Loucy (cell line): ENCODE results near the gene NID2.

Experiments
- H2AFZ ChIP-seq: fragments of 200-600 bp; sonication (generic); 2 replicates; pipeline ENCODE4 v1.6.0; 2016; ENCODE audit warnings: antibody characterized with exemption, mild to moderate bottlenecking, low read length, moderate library complexity
- H3F3A ChIP-seq: fragments of 200-600 bp; 2 replicates; pipeline ENCODE4 v1.6.0; 2016; ENCODE audit warnings: antibody characterized with exemption, low read depth, mild to moderate bottlenecking
- H3K27me3 ChIP-seq: fragments of 200-600 bp; sonication (generic); 2 replicates; pipeline ENCODE4 v1.6.1; 2014; ENCODE audit warnings: low read length, mild to moderate bottlenecking; ENCODE audit not compliant: insufficient read depth, poor library complexity, severe bottlenecking
- H3K36me3 ChIP-seq: fragments of 200-600 bp; sonication (generic); 2 replicates; pipeline ENCODE4 v1.6.1; 2016; ENCODE audit warnings: low read length; ENCODE audit not compliant: insufficient read depth
- H3K4me1 ChIP-seq: fragments of 200-600 bp; sonication (generic); 2 replicates; pipeline ENCODE4 v1.5.1; 2014; ENCODE audit warnings: low read length, mild to moderate bottlenecking; ENCODE audit not compliant: insufficient read depth, poor library complexity, severe bottlenecking
- H3K4me2 ChIP-seq: fragments of 200-600 bp; sonication (generic); 2 replicates; pipeline ENCODE4 v1.6.0; 2014; ENCODE audit warnings: antibody characterized with exemption, low read length, low read depth, mild to moderate bottlenecking; ENCODE audit not compliant: poor library complexity, severe bottlenecking
- H3K4me3 ChIP-seq: fragments of 200-600 bp; sonication (generic); 2 replicates; pipeline ENCODE4 v1.5.1; 2014; ENCODE audit warnings: low read length, mild to moderate bottlenecking, mixed read lengths; ENCODE audit not compliant: poor library complexity, severe bottlenecking
- H3K79me2 ChIP-seq: fragments of 200-600 bp; sonication (generic); 2 replicates; pipeline ENCODE4 v1.6.1; 2014; ENCODE audit warnings: low read length; ENCODE audit not compliant: insufficient read depth
- H3K9ac ChIP-seq: fragments of 200-600 bp; sonication (generic); 2 replicates; pipeline ENCODE4 v1.6.0; 2014; ENCODE audit warnings: mild to moderate bottlenecking, low read depth, low read length, moderate library complexity; ENCODE audit not compliant: poor library complexity, severe bottlenecking
- H3K9me2 ChIP-seq: fragments of 200-600 bp; sonication (generic); replicated peaks from 2 replicates; pipeline ENCODE4 v1.6.1; 2016; ENCODE audit warnings: low read depth, low read length, mixed read lengths
- H3K9me3 ChIP-seq: fragments of 200-600 bp; sonication (generic); 2 replicates; pipeline ENCODE4 v1.6.1; 2014; ENCODE audit warnings: mild to moderate bottlenecking, antibody characterized with exemption, low read length, low read depth; ENCODE audit not compliant: insufficient read depth
- H4K20me1 ChIP-seq: fragments of 200-600 bp; sonication (generic); 2 replicates; pipeline ENCODE4 v1.6.0; 2014; ENCODE audit warnings: antibody characterized with exemption, low read length, mild to moderate bottlenecking; ENCODE audit not compliant: insufficient read depth, poor library complexity, severe bottlenecking
- EZH2phosphoT487 ChIP-seq: fragments of 200-600 bp; IDR thresholded peaks from 2 replicates; pipeline ENCODE4 v1.6.1; 2018; ENCODE audit warnings: antibody characterized with exemption, mild to moderate bottlenecking, moderate library complexity, borderline replicate concordance
- TF ChIP-seq, protein P1 (sequence below): fragments of 200-600 bp; sonication (generic); conservative IDR thresholded peaks from 2 replicates; pipeline ENCODE4 v1.5.1; 2014; ENCODE audit warnings: mild to moderate bottlenecking, antibody characterized with exemption, low read length

NID2 gene

DNA sequence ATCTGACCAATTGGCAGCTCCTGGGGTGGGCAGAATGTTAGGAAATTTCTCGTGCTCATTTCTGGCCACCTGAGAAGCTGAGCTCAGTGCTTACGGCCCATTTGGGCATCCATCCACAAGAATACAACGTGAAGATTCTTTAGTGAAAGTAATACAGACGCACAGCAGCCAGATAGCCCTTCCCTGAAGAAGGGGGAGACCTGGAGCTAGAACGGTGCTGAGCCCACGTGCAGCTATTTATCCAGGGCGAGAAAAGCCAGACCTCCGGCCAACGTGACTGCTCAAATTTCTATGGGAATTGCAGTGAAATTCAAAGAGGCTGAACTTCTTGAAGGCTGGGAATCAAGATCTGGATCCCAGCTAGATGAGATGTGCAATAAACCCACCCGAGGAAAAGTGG lies 20.7 kb downstream of the NID2 start:
- H3K79me2 ChIP-seq: no peaks in the 10 kb centered on the region
- H3K4me3 ChIP-seq: no peak overlapping the region
- H3F3A ChIP-seq: no peaks in the 10 kb centered on the region
- no peaks in the 10 kb centered on the region for H3K27me3 ChIP-seq
- no peaks in the 10 kb centered on the region for H3K9me3 ChIP-seq
- H3K9ac ChIP-seq: no peak overlapping the region
- TF ChIP-seq, protein P1, sequence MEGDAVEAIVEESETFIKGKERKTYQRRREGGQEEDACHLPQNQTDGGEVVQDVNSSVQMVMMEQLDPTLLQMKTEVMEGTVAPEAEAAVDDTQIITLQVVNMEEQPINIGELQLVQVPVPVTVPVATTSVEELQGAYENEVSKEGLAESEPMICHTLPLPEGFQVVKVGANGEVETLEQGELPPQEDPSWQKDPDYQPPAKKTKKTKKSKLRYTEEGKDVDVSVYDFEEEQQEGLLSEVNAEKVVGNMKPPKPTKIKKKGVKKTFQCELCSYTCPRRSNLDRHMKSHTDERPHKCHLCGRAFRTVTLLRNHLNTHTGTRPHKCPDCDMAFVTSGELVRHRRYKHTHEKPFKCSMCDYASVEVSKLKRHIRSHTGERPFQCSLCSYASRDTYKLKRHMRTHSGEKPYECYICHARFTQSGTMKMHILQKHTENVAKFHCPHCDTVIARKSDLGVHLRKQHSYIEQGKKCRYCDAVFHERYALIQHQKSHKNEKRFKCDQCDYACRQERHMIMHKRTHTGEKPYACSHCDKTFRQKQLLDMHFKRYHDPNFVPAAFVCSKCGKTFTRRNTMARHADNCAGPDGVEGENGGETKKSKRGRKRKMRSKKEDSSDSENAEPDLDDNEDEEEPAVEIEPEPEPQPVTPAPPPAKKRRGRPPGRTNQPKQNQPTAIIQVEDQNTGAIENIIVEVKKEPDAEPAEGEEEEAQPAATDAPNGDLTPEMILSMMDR: no peak
- H4K20me1 ChIP-seq: no peaks in the 10 kb centered on the region
- no peak overlapping the region for H3K4me2 ChIP-seq
- no peaks in the 10 kb centered on the region for H3K9me2 ChIP-seq
- H3K4me1 ChIP-seq: no peaks in the 10 kb centered on the region
- H2AFZ ChIP-seq: no peak overlapping the region
- H3K36me3 ChIP-seq: no peaks in the 10 kb centered on the region

DNA sequence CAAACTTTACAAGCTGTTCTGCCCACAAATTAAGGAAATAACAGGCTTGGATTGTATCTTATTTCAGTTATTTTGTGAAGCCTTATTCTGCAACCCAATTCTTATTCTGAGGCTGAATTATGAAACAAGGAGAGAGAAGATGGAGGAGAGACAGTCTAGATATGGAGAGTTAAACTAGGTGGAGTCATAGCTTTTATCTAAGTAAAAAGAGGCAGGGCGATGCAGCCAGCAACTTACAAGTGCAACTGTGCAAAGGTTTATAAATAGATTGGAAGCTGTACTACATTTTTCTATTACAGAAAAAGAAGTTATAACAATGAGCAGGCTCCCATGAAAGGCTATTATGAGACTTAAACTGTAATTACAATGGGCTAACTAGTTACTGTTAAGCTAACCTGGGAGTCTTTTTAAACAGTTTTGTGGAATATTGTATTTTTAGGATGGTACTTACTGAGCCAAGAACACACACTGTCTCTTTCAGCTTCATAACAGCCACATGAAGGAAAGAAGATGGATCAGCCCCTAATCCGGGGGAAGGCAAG lies 22.4 kb downstream of the NID2 start:
- no peaks in the 10 kb centered on the region; the same call in 1 of the 2 replicates for H3K36me3 ChIP-seq
- no peak overlapping the region for H2AFZ ChIP-seq
- H3K27me3 ChIP-seq: no peaks in the 10 kb centered on the region
- H3K4me1 ChIP-seq: no peaks in the 10 kb centered on the region
- no peaks in the 10 kb centered on the region for H3K9me3 ChIP-seq
- TF ChIP-seq, protein P1: no peak
- no peak for TF ChIP-seq EZH2phosphoT487
- no peaks in the 10 kb centered on the region for H3K9me2 ChIP-seq
- H3K9ac ChIP-seq: no peak overlapping the region
- H4K20me1 ChIP-seq: no peaks in the 10 kb centered on the region
- H3K4me3 ChIP-seq: no peak overlapping the region
- no peak overlapping the region for H3K4me2 ChIP-seq
- H3K79me2 ChIP-seq: no peaks in the 10 kb centered on the region
- no peaks in the 10 kb centered on the region for H3F3A ChIP-seq

DNA sequence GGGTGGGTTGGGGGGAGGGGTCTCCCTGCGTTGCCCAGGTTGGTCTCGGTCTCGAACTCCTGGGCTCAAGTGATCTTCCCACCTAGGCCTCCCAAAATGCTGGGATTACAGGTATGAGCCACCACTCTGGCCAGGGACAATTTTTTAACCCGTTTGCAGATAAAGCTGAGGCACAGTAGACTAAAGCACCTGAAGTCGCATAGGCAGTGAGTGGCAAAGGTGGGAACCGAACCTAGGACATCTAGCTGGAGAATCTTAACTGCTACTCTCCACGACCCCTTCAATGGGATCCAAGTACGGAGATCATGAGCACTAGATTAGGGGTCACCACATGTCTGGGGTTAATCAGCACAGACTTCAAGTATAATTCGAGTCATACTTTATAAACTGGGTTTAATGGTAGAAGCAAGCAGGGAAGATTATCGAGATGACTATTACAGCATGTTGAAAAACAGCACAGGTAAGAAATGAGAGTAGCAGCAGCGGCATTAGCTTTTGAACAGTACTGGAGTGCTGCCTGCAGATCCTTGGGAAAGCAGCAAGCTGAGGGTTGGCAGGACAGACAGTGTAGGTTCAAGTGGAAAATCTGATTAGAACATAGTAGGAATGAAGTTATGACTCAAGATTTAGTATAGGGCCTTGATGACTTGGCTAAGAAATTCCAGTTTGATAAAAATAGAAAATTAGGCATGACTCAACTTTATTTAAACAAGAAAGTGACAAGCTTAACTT lies 23.9 kb downstream of the NID2 start:
- no peaks in the 10 kb centered on the region for H3K9me3 ChIP-seq
- H3K36me3 ChIP-seq: no peaks in the 10 kb centered on the region; the same call in 1 of the 2 replicates
- no peak overlapping the region for H3K9ac ChIP-seq
- no peak overlapping the region for H2AFZ ChIP-seq
- no peaks in the 10 kb centered on the region for H4K20me1 ChIP-seq
- no peak overlapping the region for H3K4me2 ChIP-seq
- no peak for TF ChIP-seq EZH2phosphoT487
- TF ChIP-seq, protein P1: no peak
- H3K79me2 ChIP-seq: no peaks in the 10 kb centered on the region
- H3K4me3 ChIP-seq: no peak overlapping the region
- no peaks in the 10 kb centered on the region for H3K4me1 ChIP-seq
- no peaks in the 10 kb centered on the region for H3K9me2 ChIP-seq
- H3K27me3 ChIP-seq: no peaks in the 10 kb centered on the region
- H3F3A ChIP-seq: no peaks in the 10 kb centered on the region
